Measurements from ENCODE around the gene FGF18.

FGF18 gene

DNA sequence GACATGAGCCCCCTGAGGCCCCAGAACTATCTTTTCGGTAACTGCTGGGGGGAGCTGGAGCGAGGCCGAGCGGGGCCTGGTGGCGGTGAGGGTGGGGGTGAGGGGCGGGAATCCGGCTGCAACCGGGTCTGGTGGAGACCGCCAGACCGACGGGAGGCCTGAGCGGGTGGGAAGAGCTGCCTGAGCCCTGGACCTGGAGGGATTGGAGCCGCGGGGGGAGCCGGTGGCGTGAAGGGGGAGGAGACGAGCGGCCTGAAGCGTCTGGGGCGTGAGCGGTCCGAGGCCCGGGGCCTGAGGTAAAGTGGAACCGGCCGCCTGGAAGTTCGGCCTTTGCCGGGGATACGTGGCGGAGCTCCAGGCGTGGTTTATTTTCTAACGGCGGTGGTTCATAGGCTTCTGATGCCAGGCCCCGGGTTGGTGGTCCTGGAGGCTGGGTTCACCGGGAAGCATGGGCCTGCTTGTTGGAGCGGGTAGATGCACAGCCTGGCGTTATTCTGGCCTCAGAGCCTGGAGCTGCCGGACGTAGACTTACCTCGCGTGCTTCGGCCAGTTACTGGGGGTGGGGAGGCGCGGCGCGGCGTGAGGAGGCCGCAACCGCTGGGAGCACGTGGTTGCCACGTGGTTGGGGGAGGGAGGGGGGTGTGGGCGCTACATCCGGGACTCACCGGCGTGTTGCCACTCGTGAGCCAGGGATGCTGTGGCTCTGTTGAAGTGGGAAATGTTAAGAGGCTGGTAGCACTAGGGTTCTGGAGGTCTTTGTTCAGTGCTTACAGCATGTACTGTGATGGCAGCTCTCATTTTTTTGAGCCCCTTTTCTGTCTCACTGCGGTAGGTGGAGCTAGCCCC lies 31.3 kb upstream of the FGF18 start:
- H3K36me3 ChIP-seq (ENCODE audit: insufficient read depth, low read length), result peaks cover 54% of the 10 kb centered on the region
- H3K79me2 ChIP-seq (ENCODE audit: insufficient read depth, low read length), result peaks cover 55% of the 10 kb centered on the region
- H4K20me1 ChIP-seq (ENCODE audit: insufficient read depth, low read length), result peaks cover 11% of the 10 kb centered on the region
- H3K4me2 ChIP-seq (ENCODE audit: low read length), result peak overlapping the region; percentile 81
- no peaks in the 10 kb centered on the region for H3F3A ChIP-seq (ENCODE audit: insufficient read depth, low read length)
- no peak overlapping the region for H2AFZ ChIP-seq (ENCODE audit: low read length)
- H3K27ac ChIP-seq (ENCODE audit: low read depth, low read length, poor library complexity, severe bottlenecking), result peak overlapping the region; percentile 77
- no peaks in the 10 kb centered on the region for H3K27me3 ChIP-seq (ENCODE audit: insufficient read depth, low read length)
- no peak for TF ChIP-seq CTCF (IDR thresholded peaks at IDR 0.05; ENCODE audit: low read length)
- TF ChIP-seq EZH2 (IDR thresholded peaks at IDR 0.05; ENCODE audit: borderline replicate concordance, low read length), result no peak
- H3K9ac ChIP-seq (ENCODE audit: low read length), result peak overlapping the region; percentile 93
- peak overlapping the region; percentile 93 for H3K4me3 ChIP-seq (ENCODE audit: low read depth, low read length, poor library complexity, severe bottlenecking)
- peaks cover 35% of the 10 kb centered on the region for H3K4me1 ChIP-seq (ENCODE audit: insufficient read depth, low read length, severe bottlenecking)
- no peaks in the 10 kb centered on the region for H3K9me2 ChIP-seq (ENCODE audit: low read depth, low read length)
- H3K9me3 ChIP-seq (ENCODE audit: low read length), result no peaks in the 10 kb centered on the region

DNA sequence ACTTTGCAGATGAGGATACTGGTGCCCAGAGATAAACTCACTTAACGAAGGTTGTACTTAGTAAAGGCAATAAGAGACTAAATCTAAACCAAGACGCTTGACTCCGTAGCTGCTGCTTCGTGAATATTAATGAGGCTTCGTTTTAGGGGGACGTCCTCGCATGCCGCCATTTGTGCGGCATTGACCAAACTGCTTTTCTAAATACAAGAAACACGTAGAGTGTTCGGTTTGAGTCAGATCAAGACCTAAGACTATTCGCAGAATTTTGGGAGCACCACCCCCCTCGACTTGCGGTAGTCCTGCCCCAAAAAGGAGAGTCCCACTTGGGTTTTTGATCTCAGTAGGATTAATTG lies 30.7 kb upstream of the FGF18 start:
- no peaks in the 10 kb centered on the region for H3F3A ChIP-seq (ENCODE audit: insufficient read depth, low read length)
- H3K9me3 ChIP-seq (ENCODE audit: low read length), result no peaks in the 10 kb centered on the region
- no peaks in the 10 kb centered on the region for H3K27me3 ChIP-seq (ENCODE audit: insufficient read depth, low read length)
- no peak for TF ChIP-seq EZH2 (IDR thresholded peaks at IDR 0.05; ENCODE audit: borderline replicate concordance, low read length)
- no peak for TF ChIP-seq CTCF (IDR thresholded peaks at IDR 0.05; ENCODE audit: low read length)
- H3K79me2 ChIP-seq (ENCODE audit: insufficient read depth, low read length), result peaks cover 61% of the 10 kb centered on the region
- peaks cover 11% of the 10 kb centered on the region for H4K20me1 ChIP-seq (ENCODE audit: insufficient read depth, low read length)
- peak overlapping the region; percentile 81 for H3K4me2 ChIP-seq (ENCODE audit: low read length)
- no peaks in the 10 kb centered on the region for H3K9me2 ChIP-seq (ENCODE audit: low read depth, low read length)
- H3K36me3 ChIP-seq (ENCODE audit: insufficient read depth, low read length), result peaks cover 60% of the 10 kb centered on the region
- no peak overlapping the region for H2AFZ ChIP-seq (ENCODE audit: low read length)
- peak overlapping the region; percentile 93 for H3K4me3 ChIP-seq (ENCODE audit: low read depth, low read length, poor library complexity, severe bottlenecking)
- no peak overlapping the region for H3K27ac ChIP-seq (ENCODE audit: low read depth, low read length, poor library complexity, severe bottlenecking)
- H3K9ac ChIP-seq (ENCODE audit: low read length), result peak overlapping the region; percentile 93
- H3K4me1 ChIP-seq (ENCODE audit: insufficient read depth, low read length, severe bottlenecking), result peaks cover 35% of the 10 kb centered on the region

DNA sequence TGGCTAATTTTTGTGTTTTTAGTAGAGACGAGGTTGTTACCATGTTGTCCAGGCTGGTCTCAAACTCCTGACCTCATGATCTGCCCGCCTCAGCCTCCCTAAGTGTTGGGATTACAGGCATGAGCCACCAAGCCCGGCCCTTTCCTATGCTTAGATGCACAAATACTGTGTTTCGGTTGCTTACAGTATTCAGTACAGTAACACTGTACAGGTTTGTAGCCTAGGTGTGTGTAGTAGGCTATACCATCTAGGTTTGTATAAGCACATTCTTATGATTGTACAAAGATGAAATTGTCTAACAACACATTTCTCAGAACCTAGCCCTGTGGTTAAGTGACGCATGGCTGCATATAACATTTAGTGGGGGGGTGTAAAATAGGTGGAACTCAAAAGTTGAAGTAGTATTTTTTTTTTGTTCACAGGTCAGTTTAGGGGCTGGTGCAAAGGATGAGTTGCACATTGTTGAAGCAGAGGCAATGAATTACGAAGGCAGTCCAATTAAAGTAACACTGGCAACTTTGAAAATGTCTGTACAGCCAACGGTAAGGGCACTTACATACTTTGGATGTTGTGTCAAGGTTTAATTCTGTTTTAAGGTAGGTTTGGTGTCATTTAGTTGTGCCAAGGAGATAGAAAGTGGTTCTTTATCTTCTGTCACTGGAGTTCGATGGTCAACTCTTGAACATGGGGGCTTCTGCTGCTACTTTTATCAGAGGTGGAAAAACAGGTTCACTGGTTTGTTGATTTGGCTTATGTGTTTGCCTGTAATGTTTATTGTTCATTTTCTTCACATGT lies 28.4 kb upstream of the FGF18 start:
- TF ChIP-seq CTCF (IDR thresholded peaks at IDR 0.05; ENCODE audit: low read length) (no peak), EZH2 (IDR thresholded peaks at IDR 0.05; ENCODE audit: borderline replicate concordance, low read length) (no peak)

More for the DNA sequence above, 28.4 kb upstream of the FGF18 start:
- H3K4me3 ChIP-seq (ENCODE audit: low read depth, low read length, poor library complexity, severe bottlenecking), result peak overlapping the region; percentile 93
- no peaks in the 10 kb centered on the region for H3K9me2 ChIP-seq (ENCODE audit: low read depth, low read length)
- H2AFZ ChIP-seq (ENCODE audit: low read length), result no peak overlapping the region
- H4K20me1 ChIP-seq (ENCODE audit: insufficient read depth, low read length), result peaks cover 15% of the 10 kb centered on the region
- no peak overlapping the region for H3K27ac ChIP-seq (ENCODE audit: low read depth, low read length, poor library complexity, severe bottlenecking)
- H3K4me1 ChIP-seq (ENCODE audit: insufficient read depth, low read length, severe bottlenecking), result peaks cover 35% of the 10 kb centered on the region
- H3K4me2 ChIP-seq (ENCODE audit: low read length), result peak overlapping the region; percentile 81
- H3K9me3 ChIP-seq (ENCODE audit: low read length), result no peaks in the 10 kb centered on the region
- H3K27me3 ChIP-seq (ENCODE audit: insufficient read depth, low read length), result no peaks in the 10 kb centered on the region
- H3K36me3 ChIP-seq (ENCODE audit: insufficient read depth, low read length), result peaks cover 83% of the 10 kb centered on the region
- no peak overlapping the region; the same call in 1 of the 2 replicates for H3K9ac ChIP-seq (ENCODE audit: low read length)
- H3K79me2 ChIP-seq (ENCODE audit: insufficient read depth, low read length), result peaks cover 84% of the 10 kb centered on the region
- no peaks in the 10 kb centered on the region for H3F3A ChIP-seq (ENCODE audit: insufficient read depth, low read length)

All from OCI-LY1 (cell line).